Upper lobe of left lung (tissue), 6 donors: ENCODE results near the gene CNPY1. TPM values are rescaled to one million over a fixed set of nuclear protein-coding genes. Genes with fewer than 3 reads are reported as not detected.

Experiments
- ATAC-seq, 2 donors: fragments of 200-7000 bp; cut with Tn5 transposase; one replicate each; pipeline ENCODE4 v1.9.1; 2022; ENCODE audit warnings: mild to moderate bottlenecking in 2 of 2, moderate library complexity in 2 of 2; ENCODE audit not compliant: low FRiP score in 2 of 2
- DNase-seq, 2 donors: peaks; one replicate each; pipeline ENCODE4 v3.0.0-alpha.2; 2019 to 2020
- H3K27ac ChIP-seq, 4 donors: fragments of 200-600 bp; sonication (generic); one replicate each; pipeline ENCODE4 v1.5.1; 2016 to 2019
- H3K27me3 ChIP-seq, 4 donors: fragments of 200-600 bp; sonication (generic); one replicate each; pipeline ENCODE4 v1.5.1; 2017 to 2019
- H3K36me3 ChIP-seq, 4 donors: fragments of 200-600 bp; sonication (generic); one replicate each; pipeline ENCODE4 v1.5.1; 2016 to 2019
- H3K4me1 ChIP-seq, 4 donors: fragments of 200-600 bp; sonication (generic); one replicate each; pipeline ENCODE4 v1.5.1; 2018 to 2019
- H3K4me3 ChIP-seq, 4 donors: fragments of 200-600 bp; sonication (generic); one replicate each; pipeline ENCODE4 v1.5.1; 2017 to 2019; ENCODE audit warnings: mild to moderate bottlenecking in 2 of 4, moderate library complexity in 1 of 4
- H3K9me3 ChIP-seq, 4 donors: fragments of 200-600 bp; sonication (generic); one replicate each; pipeline ENCODE4 v1.5.1; 2018 to 2019
- EP300 ChIP-seq, 4 donors: sonication (generic); formaldehyde crosslinking; IDR thresholded peaks; one replicate each; pipeline ENCODE4 v1.5.1; 2017; ENCODE audit warnings: antibody characterized with exemption in 4 of 4, control low read depth in 2 of 4
- POLR2A ChIP-seq, 4 donors: fragments of 450-650 bp; IDR thresholded peaks; one replicate each; pipeline ENCODE4 v1.5.1; 2016 to 2017; ENCODE audit warnings: antibody characterized with exemption in 4 of 4, mild to moderate bottlenecking in 2 of 4
- POLR2AphosphoS5 ChIP-seq, 2 donors: sonication (generic); formaldehyde crosslinking; IDR thresholded peaks; one replicate each; pipeline ENCODE4 v1.5.1; 2017; ENCODE audit warnings: antibody characterized with exemption in 2 of 2
- WGBS, 2 donors: methylation state at CpG; one replicate each; pipeline ENCODE4 v1.1.5; 2017 to 2018; 5-methylcytosine and 5-hydroxymethylcytosine counted together
- total RNA-seq, 6 donors: library from RNA; depleted of rRNA in 4 of 6; stranded (reverse); fragments of >200 nt in 4 of 6; gene quantifications; one replicate each; pipeline versions ENCODE4 v1.1.0 to v1.2.1, GENCODE V29; 2016 to 2021
- TF ChIP-seq, protein P1 (sequence below), 6 experiments: fragments of 450-650 bp in 4 of 6; fragments of 200-600 bp in 2 of 6; sonication (generic) in 2 of 6; IDR thresholded peaks; one replicate each; pipeline ENCODE4 v1.5.1; 2016 to 2019; ENCODE audit warnings: antibody characterized with exemption in 6 of 6
- donor health status: DM: no; HTN: no; CAD: no; lungs with moderate emphysema.
- donor health status: DM: no; HTN: yes; CAD: no; lungs with severe emphysema.

CNPY1 gene
- total RNA-seq, 6 donors from 2014 or later = not detected

DNA sequence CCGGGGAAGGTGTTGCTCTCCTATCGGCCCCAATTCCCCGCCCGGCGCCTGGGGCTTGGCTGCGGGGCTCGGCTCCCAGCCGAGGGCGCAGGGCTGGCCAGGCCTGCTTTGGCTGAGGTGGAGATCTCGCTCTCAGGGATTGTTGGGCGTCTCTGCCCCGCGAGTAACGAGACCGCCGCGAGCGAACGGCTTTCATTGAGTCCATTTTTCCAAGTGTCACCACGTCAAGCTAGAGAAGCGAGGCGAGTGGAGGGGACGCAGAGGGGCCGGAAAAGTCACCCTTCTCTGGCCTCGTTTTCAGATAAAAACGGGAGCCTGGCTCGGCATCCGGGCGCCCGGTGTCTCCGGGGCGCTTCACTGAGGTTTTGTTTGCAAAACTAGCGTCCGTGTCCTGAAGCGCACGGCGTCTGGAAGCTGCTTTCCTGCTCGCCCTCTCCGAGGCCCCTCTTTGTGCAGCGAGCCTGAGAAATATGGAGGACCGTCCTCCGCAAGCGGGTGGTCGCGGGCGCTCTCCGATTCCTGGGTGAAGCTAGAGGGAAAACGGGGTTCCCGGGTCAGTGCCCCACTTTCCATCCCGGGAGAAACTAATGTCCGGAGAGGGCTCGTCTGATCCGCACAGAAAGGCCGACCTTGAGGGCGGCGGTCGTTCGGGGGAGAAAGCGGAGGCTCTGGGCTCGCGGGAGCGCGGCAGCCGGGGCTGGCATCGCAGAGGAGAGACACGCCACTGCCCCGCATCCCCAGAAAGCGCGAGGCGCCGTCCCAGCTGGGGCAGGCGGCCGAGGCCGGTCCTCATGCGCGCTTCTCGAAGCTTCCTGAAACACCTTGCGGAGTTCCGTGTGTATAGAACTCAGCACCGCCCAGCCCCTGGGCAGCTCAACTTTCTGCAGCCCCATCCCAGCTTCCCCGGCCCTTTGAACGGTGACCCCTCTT lies 91.9 kb downstream of the CNPY1 start:
- WGBS, 2 donors = 5 to 7% methylated on average over 6 to 69 of the region's 82 CpGs
- Histone ChIP-seq H3K27me3 (peaks cover 3 to 91% (median 58%) of the 10 kb centered on the region in 4 donors), H3K27ac (no peak overlapping the region), H3K4me3 (no peak overlapping the region), H3K9me3 (no peaks in the 10 kb centered on the region), H3K36me3 (no peaks in the 10 kb centered on the region), H3K4me1 (peaks cover 29 to 70% (median 37%) of the 10 kb centered on the region in 4 donors)
- DNase-seq = peak in 1 of 2 donors; percentile 63
- ATAC-seq = no peak
- TF ChIP-seq POLR2AphosphoS5 (IDR thresholded peaks at IDR 0.05) = no peak
- TF ChIP-seq EP300 (IDR thresholded peaks at IDR 0.05) = no peak
- TF ChIP-seq, protein P1, sequence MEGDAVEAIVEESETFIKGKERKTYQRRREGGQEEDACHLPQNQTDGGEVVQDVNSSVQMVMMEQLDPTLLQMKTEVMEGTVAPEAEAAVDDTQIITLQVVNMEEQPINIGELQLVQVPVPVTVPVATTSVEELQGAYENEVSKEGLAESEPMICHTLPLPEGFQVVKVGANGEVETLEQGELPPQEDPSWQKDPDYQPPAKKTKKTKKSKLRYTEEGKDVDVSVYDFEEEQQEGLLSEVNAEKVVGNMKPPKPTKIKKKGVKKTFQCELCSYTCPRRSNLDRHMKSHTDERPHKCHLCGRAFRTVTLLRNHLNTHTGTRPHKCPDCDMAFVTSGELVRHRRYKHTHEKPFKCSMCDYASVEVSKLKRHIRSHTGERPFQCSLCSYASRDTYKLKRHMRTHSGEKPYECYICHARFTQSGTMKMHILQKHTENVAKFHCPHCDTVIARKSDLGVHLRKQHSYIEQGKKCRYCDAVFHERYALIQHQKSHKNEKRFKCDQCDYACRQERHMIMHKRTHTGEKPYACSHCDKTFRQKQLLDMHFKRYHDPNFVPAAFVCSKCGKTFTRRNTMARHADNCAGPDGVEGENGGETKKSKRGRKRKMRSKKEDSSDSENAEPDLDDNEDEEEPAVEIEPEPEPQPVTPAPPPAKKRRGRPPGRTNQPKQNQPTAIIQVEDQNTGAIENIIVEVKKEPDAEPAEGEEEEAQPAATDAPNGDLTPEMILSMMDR (IDR thresholded peaks at IDR 0.05) = no peak
- TF ChIP-seq POLR2A (IDR thresholded peaks at IDR 0.05) = no peak

DNA sequence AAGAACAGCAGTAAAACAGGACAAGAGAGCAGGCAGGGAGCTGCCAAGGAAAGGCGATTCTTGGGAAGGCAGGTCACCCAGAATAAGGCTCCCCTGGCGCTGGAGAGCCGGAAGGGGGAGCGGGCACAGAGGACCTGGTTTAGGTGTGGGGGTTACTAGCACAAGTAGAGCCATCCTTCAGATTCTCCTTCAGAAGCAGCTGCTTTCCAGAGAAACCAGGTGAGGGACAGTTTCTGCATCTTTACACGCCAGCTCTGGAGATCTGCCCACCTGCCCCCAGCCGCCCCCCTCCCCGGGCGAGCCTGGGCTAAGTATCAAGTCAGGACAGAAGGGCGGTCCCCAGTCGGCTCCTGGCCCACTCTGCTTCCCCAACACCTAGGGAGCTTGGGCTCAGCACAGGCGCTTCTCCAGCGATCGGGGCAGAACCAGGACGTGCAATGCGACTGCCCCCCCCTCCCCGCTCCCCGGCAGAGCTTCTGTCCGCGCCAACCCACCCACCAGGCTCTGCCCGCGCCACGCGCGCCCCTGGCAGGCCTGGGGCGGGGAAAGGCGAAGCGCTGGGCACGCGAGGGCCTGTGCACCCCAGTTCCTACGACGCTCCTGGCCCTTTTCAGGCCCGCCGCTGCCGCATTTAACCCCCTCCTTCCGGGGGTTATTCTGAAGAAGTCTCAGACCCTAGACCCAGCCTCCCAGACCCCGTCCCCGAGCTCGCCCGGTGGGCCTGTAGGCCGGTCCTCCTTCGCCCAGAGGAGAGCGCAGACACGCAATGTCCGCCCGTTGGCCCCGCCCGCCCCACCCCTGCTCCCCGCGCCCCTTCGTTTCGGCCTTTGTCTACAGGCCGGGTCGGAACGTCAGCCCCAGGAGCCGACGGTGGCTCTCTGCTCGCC lies 92.8 kb downstream of the CNPY1 start:
- Histone ChIP-seq H3K27me3 (peaks cover 2 to 91% (median 57%) of the 10 kb centered on the region in 4 donors), H3K9me3 (no peaks in the 10 kb centered on the region), H3K27ac (no peak overlapping the region), H3K4me1 (peaks cover 24 to 70% (median 35%) of the 10 kb centered on the region in 4 donors), H3K36me3 (no peaks in the 10 kb centered on the region), H3K4me3 (no peak overlapping the region)
- 3 to 7% methylated on average over 7 to 28 of the region's 57 CpGs for WGBS, 2 donors
- TF ChIP-seq, protein P1 (IDR thresholded peaks at IDR 0.05) = no peak
- TF ChIP-seq EP300 (IDR thresholded peaks at IDR 0.05) (no peak), POLR2A (IDR thresholded peaks at IDR 0.05) (no peak), POLR2AphosphoS5 (IDR thresholded peaks at IDR 0.05) (no peak)
- no peak for ATAC-seq
- DNase-seq = peak in 1 of 2 donors; percentile 60

DNA sequence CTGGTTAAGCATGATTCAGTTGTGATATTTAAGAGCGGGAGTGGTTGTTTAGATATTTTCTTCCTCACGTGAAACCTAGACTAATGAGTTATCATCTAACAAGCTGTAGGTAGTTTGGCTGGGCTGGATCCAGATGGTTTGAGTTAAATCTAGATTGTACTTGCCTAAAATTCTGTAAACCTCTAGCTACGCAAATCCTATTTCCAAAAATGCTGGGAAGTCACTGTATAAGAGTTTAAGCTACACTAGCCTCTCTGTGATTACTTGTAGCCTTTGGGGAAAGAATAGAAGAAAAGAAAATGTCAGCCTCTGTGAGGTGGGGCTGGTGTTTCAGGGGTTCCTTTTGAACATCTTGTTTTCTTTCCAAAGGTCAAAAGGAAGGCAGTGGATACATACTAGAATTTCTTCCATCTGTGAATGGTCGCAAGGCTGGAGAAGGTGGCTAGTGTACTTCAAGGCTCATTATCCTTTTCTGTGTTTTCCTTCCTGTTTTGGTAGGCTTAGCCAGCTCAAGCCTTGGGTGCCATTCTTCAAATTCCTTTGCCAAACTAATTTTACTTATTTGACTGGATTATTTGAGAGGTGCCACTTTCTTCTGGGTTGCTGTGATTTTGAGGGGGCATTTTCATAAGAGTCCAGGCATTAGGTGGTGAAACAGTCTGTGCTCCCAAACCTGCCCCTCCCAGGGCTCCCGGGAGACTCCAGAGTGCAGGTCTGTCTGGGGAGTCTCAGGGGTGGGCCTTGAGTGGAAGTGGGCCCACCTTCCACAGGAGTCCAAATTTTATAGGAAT lies 93.7 kb downstream of the CNPY1 start:
- no peak overlapping the region for H3K27ac ChIP-seq
- ATAC-seq (no peak), DNase-seq (no peak)
- H3K36me3 ChIP-seq = no peaks in the 10 kb centered on the region
- no peak overlapping the region for H3K4me3 ChIP-seq
- 25% methylated on average over 5 of the region's 5 CpGs for WGBS, 2 donors
- peaks cover 2 to 91% (median 54%) of the 10 kb centered on the region in 4 donors for H3K27me3 ChIP-seq
- TF ChIP-seq, protein P1 (IDR thresholded peaks at IDR 0.05) = no peak
- TF ChIP-seq POLR2AphosphoS5 (IDR thresholded peaks at IDR 0.05) = no peak
- no peak for TF ChIP-seq EP300 (IDR thresholded peaks at IDR 0.05)
- TF ChIP-seq POLR2A (IDR thresholded peaks at IDR 0.05) = no peak
- no peaks in the 10 kb centered on the region for H3K9me3 ChIP-seq
- H3K4me1 ChIP-seq = peaks cover 17 to 69% (median 29%) of the 10 kb centered on the region in 4 donors

DNA sequence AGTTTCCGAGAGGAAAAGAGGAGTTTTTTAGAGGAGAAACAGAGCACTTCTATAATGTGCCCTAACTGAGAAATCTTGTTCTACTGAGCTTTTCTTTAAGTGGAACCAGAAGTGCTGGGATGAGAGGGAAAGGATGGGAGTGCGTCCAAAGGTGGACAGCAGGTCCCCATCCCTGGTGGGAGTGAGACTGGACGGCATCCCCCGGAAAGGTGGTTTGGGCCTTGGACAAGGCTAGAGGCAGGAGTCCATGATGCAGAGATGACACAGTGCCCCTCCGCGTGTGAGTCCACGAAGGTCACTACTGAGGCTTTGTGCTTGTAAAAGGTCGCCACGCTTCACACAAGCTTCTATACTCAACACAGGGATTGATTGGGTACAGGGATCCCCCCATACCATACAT lies 94.5 kb downstream of the CNPY1 start:
- ATAC-seq (no peak), DNase-seq (no peak)
- H3K4me3 ChIP-seq = no peak overlapping the region
- no peaks in the 10 kb centered on the region for H3K9me3 ChIP-seq
- TF ChIP-seq POLR2A (IDR thresholded peaks at IDR 0.05) = no peak
- TF ChIP-seq, protein P1 (IDR thresholded peaks at IDR 0.05) = no peak
- TF ChIP-seq POLR2AphosphoS5 (IDR thresholded peaks at IDR 0.05) = no peak
- no peak for TF ChIP-seq EP300 (IDR thresholded peaks at IDR 0.05)
- no peak overlapping the region for H3K27ac ChIP-seq
- no peaks in the 10 kb centered on the region for H3K36me3 ChIP-seq
- peaks cover 11 to 62% (median 24%) of the 10 kb centered on the region in 4 donors for H3K4me1 ChIP-seq
- WGBS, 2 donors = 8 to 17% methylated on average over 9 of the region's 9 CpGs
- peaks cover 0 to 85% (median 53%) of the 10 kb centered on the region in 4 donors for H3K27me3 ChIP-seq
